GM18507 (cell line): ENCODE data around the gene HUNK.
"Not testable (repeated sequence)": the region's sequence is repeated elsewhere in the genome, so short reads cannot be mapped to it uniquely, and the experiment has no call there.

ENCODE experiments used
- DNase-seq: peaks from one replicate; pipeline ENCODE4 v3.0.0; 2011; ENCODE audit warnings: low read depth; ENCODE audit not compliant: insufficient read length; ENCODE audit errors: extremely low spot score
- FAIRE-seq: peaks from 2 replicates; lab custom pipeline; 2011; peaks lifted over from hg19 to GRCh38; lab: Jason Lieb, UNC

HUNK gene

GRCh38 chr21:31872452-31873274 is at the start of gene HUNK:
Gene HUNK (plus strand): TSS chr21:31873020. CDS start chr21:31873675, 655 bp downstream.
- no peak for FAIRE-seq
- DNase-seq = no peak

- DNase-seq (no peak), FAIRE-seq (no peak)
Observed at GRCh38 chr21:31829736-31830472, 42.9 kb upstream of the HUNK start.

GRCh38 chr21:31830701-31831100 is 42.1 kb upstream of the HUNK start:
- no peak for FAIRE-seq
- no peak for DNase-seq

GRCh38 chr21:31837041-31837440 is 35.8 kb upstream of the HUNK start:
- no peak for FAIRE-seq
- no peak for DNase-seq

- DNase-seq (no peak), FAIRE-seq (peak; percentile 9)
Observed at GRCh38 chr21:31837618-31838390, 35.0 kb upstream of the HUNK start.

- no peak for DNase-seq
- no peak for FAIRE-seq
Observed at GRCh38 chr21:31838586-31839355, 34.0 kb upstream of the HUNK start.

GRCh38 chr21:31844206-31844605 is 28.6 kb upstream of the HUNK start:
- DNase-seq (no peak), FAIRE-seq (no peak)

GRCh38 chr21:31845151-31845729 is 27.6 kb upstream of the HUNK start:
- no peak for FAIRE-seq

GRCh38 chr21:31846690-31847089 is 26.1 kb upstream of the HUNK start:
- no peak for FAIRE-seq
- DNase-seq = no peak

More at GRCh38 chr21:31845151-31845729, 27.6 kb upstream of the HUNK start:
- no peak for DNase-seq

GRCh38 chr21:31847761-31848160 is 25.1 kb upstream of the HUNK start:
- DNase-seq (no peak), FAIRE-seq (no peak)

GRCh38 chr21:31848326-31848985 is 24.4 kb upstream of the HUNK start:
- no peak for DNase-seq
- FAIRE-seq = no peak

- FAIRE-seq (no peak), DNase-seq (no peak)
Observed at GRCh38 chr21:31850886-31851285, 21.9 kb upstream of the HUNK start.

GRCh38 chr21:31855180-31855579 is 17.6 kb upstream of the HUNK start:
- no peak for DNase-seq
- no peak for FAIRE-seq

GRCh38 chr21:31857096-31857495 is 15.7 kb upstream of the HUNK start:
- DNase-seq = no peak
- no peak for FAIRE-seq

- not testable (repeated sequence) for FAIRE-seq, DNase-seq
Observed at GRCh38 chr21:31857631-31858030, 15.2 kb upstream of the HUNK start.

GRCh38 chr21:31860851-31861250 is 12.0 kb upstream of the HUNK start:
- no peak for DNase-seq
- FAIRE-seq = no peak

GRCh38 chr21:31862078-31862477 is 10.7 kb upstream of the HUNK start:
- DNase-seq (no peak), FAIRE-seq (no peak)

- no peak for FAIRE-seq
Observed at GRCh38 chr21:31865429-31865970, 7.3 kb upstream of the HUNK start.

More at GRCh38 chr21:31865429-31865970, 7.3 kb upstream of the HUNK start:
- no peak for DNase-seq
